ENCODE results near the gene PPARA.
"Not testable (repeated sequence)": the region's sequence is repeated elsewhere in the genome, so short reads cannot be mapped to it uniquely, and the experiment has no call there.

The PPARA gene

DNA sequence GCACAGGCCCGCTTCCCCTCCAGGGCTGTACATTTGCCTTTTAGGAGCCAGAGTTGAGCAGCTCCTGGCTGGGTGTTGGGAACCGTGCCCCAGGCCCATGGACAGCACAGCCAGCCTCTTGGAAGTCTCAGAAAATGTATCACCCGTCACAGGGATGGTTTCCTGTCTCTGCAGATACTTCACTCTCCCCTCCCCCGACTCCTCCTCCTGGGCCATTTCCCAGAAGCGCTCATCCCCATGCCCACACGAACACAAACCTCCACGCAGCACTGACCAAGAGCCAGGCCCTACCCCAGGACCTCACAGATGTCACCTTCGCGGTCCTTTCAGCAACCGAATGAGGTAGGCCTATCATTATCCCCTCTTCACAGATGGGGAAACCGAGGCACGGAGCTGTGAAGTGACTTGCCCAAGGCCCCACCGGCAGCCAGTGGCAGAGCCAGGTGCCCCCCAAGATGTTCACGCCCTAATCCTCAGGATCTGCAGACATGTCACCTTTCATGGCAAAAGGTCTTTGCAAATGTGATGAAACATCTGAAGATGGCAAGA is 13.0 kb upstream of the PPARA start:
- H3K27ac ChIP-seq (ENCODE audit: low read length) = no peak overlapping the region
- H3K36me3 ChIP-seq (ENCODE audit: control insufficient read depth, insufficient read depth, low read length) = no peaks in the 10 kb centered on the region
- H3K27me3 ChIP-seq (ENCODE audit: control insufficient read depth, insufficient read depth, low read length) = no peaks in the 10 kb centered on the region
- H3K4me3 ChIP-seq (ENCODE audit: low read length) = no peak overlapping the region
- no CpG with 5 or more reads among the region's 14 CpGs for WGBS (ENCODE audit: insufficient coverage, insufficient read length)
- no peak for DNase-seq (ENCODE audit: low read depth, low spot score)
- no peaks in the 10 kb centered on the region; the same call in 1 of the 2 replicates for H3K4me1 ChIP-seq (ENCODE audit: control insufficient read depth, insufficient read depth, low read length)
- H3K9me3 ChIP-seq (ENCODE audit: control insufficient read depth, insufficient read depth, low read length) = no peaks in the 10 kb centered on the region

DNA sequence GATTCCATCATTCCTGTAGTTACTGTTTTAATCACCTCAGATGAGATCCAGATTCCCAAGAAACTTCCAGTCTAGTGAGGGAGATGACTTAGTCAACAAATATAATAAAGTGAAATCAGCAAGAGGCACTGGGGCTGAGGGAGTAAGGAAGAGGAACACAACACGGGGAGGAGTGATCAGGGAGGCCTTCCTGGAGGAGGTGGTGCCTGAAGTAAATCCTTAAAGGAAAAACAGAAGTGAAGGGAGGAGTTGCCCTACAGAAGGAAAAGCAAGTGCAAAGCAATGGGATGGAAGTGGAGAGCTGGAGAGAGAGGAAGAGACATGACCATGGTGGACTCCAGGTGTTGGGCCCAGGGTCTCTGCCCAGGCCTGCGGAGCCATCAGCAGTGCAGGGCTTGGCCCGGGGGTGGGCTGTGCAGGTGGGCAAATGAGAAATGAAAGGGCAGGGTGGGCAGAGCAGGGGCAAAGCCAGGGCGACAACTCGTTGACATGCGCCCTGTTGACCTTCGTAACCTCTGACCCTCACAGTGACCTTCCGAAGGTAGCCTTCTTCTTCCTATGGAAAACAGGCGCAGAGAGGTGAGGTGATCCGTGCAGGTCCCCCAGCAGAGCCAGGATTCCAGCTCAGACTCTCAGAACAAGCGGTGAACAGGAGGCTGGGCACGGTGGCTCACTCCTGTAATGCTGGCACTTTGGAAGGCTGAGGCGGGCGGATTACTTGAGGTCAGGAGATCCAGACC is 12.1 kb upstream of the PPARA start:
- H3K4me1 ChIP-seq (ENCODE audit: control insufficient read depth, insufficient read depth, low read length) = no peaks in the 10 kb centered on the region; the same call in 1 of the 2 replicates
- H3K9me3 ChIP-seq (ENCODE audit: control insufficient read depth, insufficient read depth, low read length) = no peaks in the 10 kb centered on the region
- H3K4me3 ChIP-seq (ENCODE audit: low read length) = no peak overlapping the region
- H3K27me3 ChIP-seq (ENCODE audit: control insufficient read depth, insufficient read depth, low read length) = no peaks in the 10 kb centered on the region
- no peaks in the 10 kb centered on the region for H3K36me3 ChIP-seq (ENCODE audit: control insufficient read depth, insufficient read depth, low read length)
- WGBS (ENCODE audit: insufficient coverage, insufficient read length) = no CpG with 5 or more reads among the region's 14 CpGs
- no peak overlapping the region for H3K27ac ChIP-seq (ENCODE audit: low read length)
- DNase-seq (ENCODE audit: low read depth, low spot score) = no peak

DNA sequence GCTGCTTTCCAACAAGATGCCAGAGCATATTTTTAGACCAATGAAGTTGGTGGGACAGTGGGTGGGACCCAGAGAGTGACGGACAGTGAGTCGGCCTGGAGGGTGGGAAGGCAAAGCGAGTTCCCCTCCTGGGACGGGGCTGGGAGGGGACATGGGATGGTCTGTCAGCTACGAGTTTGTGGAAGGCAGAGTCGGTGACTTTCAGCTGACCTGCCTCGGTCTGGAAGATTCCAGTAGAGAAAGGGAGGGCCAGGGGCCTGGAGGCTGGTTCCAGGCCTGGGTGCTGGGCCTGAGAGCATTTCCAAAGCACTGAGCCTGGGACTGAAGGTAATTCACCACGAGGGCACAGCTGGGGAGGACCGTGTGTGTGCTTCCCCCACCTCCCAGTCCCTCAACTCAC is 10.9 kb upstream of the PPARA start:
- not testable (repeated sequence) for H3K4me1 ChIP-seq (ENCODE audit: control insufficient read depth, insufficient read depth, low read length); H3K27ac ChIP-seq (ENCODE audit: low read length); H3K9me3 ChIP-seq (ENCODE audit: control insufficient read depth, insufficient read depth, low read length); H3K36me3 ChIP-seq (ENCODE audit: control insufficient read depth, insufficient read depth, low read length); H3K4me3 ChIP-seq (ENCODE audit: low read length); DNase-seq (ENCODE audit: low read depth, low spot score); H3K27me3 ChIP-seq (ENCODE audit: control insufficient read depth, insufficient read depth, low read length)
- WGBS (ENCODE audit: insufficient coverage, insufficient read length) = no CpG with 5 or more reads among the region's 9 CpGs

DNA sequence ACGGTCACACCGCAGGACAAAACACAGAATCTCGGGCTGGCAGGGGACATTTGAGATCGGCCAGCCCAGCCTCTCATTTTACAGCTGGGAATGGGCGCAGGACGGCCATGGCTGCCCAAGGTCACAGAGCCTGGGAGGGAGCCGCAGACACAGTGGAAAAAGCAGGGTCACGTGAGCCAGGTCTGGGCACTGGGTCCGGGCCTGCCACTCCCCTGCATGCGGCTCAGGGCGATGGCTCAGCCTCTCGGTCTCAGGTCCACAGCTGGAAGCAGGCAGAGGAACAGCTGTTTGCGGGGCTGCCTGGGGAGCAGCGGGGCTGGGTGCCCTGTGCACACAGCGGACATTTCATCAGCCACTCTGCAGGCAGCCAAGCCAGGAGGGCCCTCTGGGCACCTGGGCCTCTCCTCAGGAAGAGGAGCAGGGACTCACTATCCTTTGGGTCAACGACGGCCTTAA is 10.4 kb upstream of the PPARA start:
- Histone ChIP-seq H3K4me1 (ENCODE audit: control insufficient read depth, insufficient read depth, low read length) (no peaks in the 10 kb centered on the region; the same call in 1 of the 2 replicates), H3K27ac (ENCODE audit: low read length) (no peak overlapping the region), H3K36me3 (ENCODE audit: control insufficient read depth, insufficient read depth, low read length) (no peaks in the 10 kb centered on the region), H3K4me3 (ENCODE audit: low read length) (no peak overlapping the region), H3K9me3 (ENCODE audit: control insufficient read depth, insufficient read depth, low read length) (no peaks in the 10 kb centered on the region), H3K27me3 (ENCODE audit: control insufficient read depth, insufficient read depth, low read length) (no peaks in the 10 kb centered on the region)
- WGBS (ENCODE audit: insufficient coverage, insufficient read length) = no CpG with 5 or more reads among the region's 17 CpGs
- no peak for DNase-seq (ENCODE audit: low read depth, low spot score)

DNA sequence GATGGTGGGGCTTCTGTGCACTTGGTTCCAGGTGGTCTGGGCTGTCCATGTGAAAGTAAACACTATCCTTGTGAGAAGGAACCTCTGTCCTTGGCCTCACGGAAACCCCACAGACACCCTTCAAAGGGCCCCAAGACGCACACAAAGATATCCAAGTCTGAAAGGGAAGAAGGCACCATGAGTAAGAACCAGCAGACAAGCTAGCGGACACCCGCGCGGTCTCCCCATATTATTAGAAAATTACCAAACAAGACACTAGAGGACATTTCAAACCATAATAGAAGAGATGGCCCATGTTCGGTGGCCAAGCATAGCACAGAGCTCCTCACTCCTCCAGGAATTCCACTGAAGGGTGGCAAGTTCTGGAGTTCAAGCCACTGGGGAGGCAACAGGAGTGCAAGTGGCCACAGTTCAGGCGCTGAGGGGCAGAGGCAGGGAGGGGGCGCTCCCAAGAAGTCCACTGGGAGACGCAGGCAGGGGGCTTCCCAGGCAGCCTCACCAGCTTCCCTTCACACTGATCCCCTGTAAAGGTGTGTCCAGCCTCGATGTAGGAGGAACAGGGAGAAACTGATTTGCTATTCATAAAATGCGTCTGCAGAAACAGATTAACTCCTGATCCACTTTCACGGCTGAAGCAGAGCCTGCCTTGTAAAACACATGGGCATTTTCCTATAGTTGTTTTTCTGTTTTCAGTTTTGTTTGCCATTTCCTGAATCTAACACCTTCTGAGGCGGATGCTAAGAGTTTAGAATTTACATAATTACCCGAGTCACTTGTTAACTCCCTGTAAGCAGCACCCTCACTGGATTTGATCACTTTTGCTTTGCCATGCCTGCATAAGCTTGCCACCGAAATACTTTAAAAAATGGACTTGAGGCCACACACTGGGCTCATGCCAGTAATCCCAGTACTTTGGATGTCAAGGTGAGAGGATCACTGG is 9.1 kb upstream of the PPARA start:
- Histone ChIP-seq H3K27me3 (ENCODE audit: control insufficient read depth, insufficient read depth, low read length) (no peaks in the 10 kb centered on the region), H3K27ac (ENCODE audit: low read length) (no peak overlapping the region), H3K36me3 (ENCODE audit: control insufficient read depth, insufficient read depth, low read length) (no peaks in the 10 kb centered on the region), H3K4me3 (ENCODE audit: low read length) (no peak overlapping the region), H3K4me1 (ENCODE audit: control insufficient read depth, insufficient read depth, low read length) (no peaks in the 10 kb centered on the region; the same call in 1 of the 2 replicates), H3K9me3 (ENCODE audit: control insufficient read depth, insufficient read depth, low read length) (no peaks in the 10 kb centered on the region)
- no CpG with 5 or more reads among the region's 16 CpGs for WGBS (ENCODE audit: insufficient coverage, insufficient read length)
- no peak for DNase-seq (ENCODE audit: low read depth, low spot score)

DNA sequence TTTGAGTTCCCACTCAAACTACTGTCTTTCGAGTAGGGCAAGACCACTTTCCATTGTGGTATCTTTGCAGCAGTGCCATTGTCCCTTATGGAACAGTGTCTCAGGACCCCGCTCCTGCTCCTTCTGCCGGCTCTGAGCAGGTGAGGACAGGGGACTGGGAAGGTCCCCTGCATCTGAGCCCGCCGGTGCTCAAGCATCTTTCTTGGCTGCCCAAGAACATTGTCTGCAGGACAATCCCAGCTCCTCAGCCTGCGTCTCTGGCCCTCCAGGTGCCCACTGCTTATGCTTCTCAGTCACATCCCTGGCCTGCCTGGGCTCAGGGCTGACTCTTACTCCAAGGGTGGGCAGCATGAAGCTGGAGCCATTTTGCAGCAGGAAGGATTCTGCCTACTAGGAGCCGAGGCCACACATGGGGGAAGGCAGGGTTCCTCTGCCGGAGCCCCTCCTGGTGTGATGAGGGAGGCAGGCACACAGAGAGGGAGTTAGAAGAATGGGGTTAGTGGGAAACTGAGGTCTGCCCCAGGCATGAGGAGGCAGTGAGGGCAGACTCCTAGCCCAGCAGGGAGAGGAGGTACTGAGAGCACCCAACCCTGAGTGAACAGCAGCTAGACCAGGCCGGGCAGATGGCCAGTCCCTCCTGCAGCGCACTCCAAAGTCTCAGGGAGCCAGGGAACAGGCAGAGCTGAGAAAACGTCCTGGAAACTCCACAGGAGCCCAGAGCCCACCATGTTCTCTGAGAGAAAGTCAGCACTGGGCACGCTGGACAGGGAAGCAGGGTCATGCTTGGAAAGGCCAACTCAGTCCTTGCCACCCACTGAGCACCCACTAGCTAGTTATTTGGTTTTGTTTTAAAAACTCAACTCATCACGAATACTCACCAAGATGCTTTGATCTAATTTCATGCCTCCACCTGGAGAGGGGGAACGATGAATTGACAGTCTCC is 7.5 kb upstream of the PPARA start:
- no peaks in the 10 kb centered on the region for H3K27me3 ChIP-seq (ENCODE audit: control insufficient read depth, insufficient read depth, low read length)
- no peaks in the 10 kb centered on the region for H3K4me1 ChIP-seq (ENCODE audit: control insufficient read depth, insufficient read depth, low read length)
- H3K4me3 ChIP-seq (ENCODE audit: low read length) = no peak overlapping the region
- no peaks in the 10 kb centered on the region for H3K9me3 ChIP-seq (ENCODE audit: control insufficient read depth, insufficient read depth, low read length)
- no peaks in the 10 kb centered on the region for H3K36me3 ChIP-seq (ENCODE audit: control insufficient read depth, insufficient read depth, low read length)
- WGBS (ENCODE audit: insufficient coverage, insufficient read length) = no CpG with 5 or more reads among the region's 14 CpGs
- no peak for DNase-seq (ENCODE audit: low read depth, low spot score)
- no peak overlapping the region for H3K27ac ChIP-seq (ENCODE audit: low read length)

DNA sequence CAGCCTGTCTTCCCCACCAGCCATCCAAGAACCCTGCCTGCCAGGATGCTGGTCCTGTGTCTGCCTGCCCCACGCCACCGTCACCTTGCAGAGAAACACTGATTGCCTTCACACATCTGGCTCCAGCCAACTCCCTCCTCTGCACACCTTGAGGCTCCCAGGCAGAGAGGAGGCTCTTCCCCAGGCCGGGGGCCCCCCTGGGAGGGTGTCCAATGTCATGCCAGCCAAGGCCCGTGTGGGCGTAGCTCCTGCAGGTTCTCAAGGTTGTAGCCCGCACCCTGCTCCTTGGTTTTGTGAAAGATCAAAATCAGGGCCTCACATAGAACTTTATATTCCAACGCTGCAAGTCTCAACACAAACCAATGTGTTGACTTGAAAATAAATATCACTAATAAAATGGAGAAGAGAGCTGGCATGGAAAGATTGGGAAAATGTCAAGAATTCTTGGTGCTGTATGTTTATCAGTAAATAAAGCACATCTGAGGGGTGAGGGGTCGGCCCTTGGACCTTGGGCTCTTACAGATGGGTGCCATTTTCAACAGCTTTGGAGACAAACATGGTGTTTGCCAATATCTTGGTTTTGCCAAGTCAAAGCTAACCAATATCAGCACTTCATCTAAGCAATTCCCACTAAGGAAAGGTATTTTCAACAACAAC is 6.7 kb upstream of the PPARA start:
- H3K27me3 ChIP-seq (ENCODE audit: control insufficient read depth, insufficient read depth, low read length) = peaks cover 4% of the 10 kb centered on the region; the same call in 1 of the 2 replicates
- no CpG with 5 or more reads among the region's 8 CpGs for WGBS (ENCODE audit: insufficient coverage, insufficient read length)
- no peak overlapping the region for H3K4me3 ChIP-seq (ENCODE audit: low read length)
- no peaks in the 10 kb centered on the region for H3K4me1 ChIP-seq (ENCODE audit: control insufficient read depth, insufficient read depth, low read length)
- no peak for DNase-seq (ENCODE audit: low read depth, low spot score)
- H3K27ac ChIP-seq (ENCODE audit: low read length) = no peak overlapping the region
- H3K36me3 ChIP-seq (ENCODE audit: control insufficient read depth, insufficient read depth, low read length) = no peaks in the 10 kb centered on the region
- H3K9me3 ChIP-seq (ENCODE audit: control insufficient read depth, insufficient read depth, low read length) = no peaks in the 10 kb centered on the region

DNA sequence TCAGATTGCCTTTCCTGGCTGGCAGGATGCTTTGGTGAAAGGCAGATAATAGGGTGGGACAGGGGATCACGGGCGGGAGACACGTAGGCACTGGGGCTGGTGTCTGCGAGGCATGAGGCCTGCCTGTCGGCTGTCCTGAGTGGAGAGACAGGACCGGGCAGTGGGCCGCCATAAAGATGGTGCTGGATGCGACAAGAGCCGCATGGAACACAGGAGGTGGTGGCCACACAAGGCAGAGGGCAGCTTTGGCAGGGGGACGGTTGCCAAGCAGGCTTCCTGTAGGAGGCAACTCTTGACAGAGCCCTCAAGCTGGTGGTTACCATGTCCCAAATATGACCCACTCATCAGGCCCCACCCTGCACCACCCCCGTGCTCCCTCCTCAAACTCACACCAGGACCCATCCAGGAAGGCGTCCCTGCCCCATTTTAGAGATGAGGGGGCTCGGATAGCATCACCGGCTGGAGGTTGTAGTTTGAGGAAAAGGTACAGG is 4.9 kb upstream of the PPARA start:
- Histone ChIP-seq H3K27ac (ENCODE audit: low read length) (no peak overlapping the region), H3K36me3 (ENCODE audit: control insufficient read depth, insufficient read depth, low read length) (no peaks in the 10 kb centered on the region), H3K27me3 (ENCODE audit: control insufficient read depth, insufficient read depth, low read length) (peaks cover 11% of the 10 kb centered on the region; the same call in 1 of the 2 replicates), H3K9me3 (ENCODE audit: control insufficient read depth, insufficient read depth, low read length) (no peaks in the 10 kb centered on the region), H3K4me3 (ENCODE audit: low read length) (no peak overlapping the region), H3K4me1 (ENCODE audit: control insufficient read depth, insufficient read depth, low read length) (peaks cover 1% of the 10 kb centered on the region)
- no CpG with 5 or more reads among the region's 14 CpGs for WGBS (ENCODE audit: insufficient coverage, insufficient read length)
- DNase-seq (ENCODE audit: low read depth, low spot score) = no peak

DNA sequence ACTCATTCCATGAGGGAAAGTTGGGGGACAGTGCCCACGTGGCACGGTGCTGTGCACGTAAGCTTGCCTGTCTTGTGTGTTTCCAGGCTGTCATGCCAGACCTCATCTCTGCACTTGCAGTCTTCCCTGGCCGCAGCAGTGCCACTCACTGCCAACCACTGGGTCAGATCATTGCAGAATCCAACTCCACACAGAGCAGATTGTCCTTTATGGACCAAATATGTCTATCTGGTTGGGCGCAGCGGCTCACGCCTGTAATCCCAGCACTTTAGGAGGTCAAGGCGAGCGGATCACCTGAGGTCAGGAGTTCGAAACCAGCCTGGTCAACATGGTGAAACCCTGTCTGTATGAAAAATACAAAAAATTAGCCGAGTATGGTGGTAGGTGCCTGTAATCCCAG is 4.4 kb upstream of the PPARA start:
- no CpG with 5 or more reads among the region's 11 CpGs for WGBS (ENCODE audit: insufficient coverage, insufficient read length)
- H3K4me3 ChIP-seq (ENCODE audit: low read length) = no peak overlapping the region
- no peaks in the 10 kb centered on the region for H3K36me3 ChIP-seq (ENCODE audit: control insufficient read depth, insufficient read depth, low read length)
- H3K27me3 ChIP-seq (ENCODE audit: control insufficient read depth, insufficient read depth, low read length) = peaks cover 12% of the 10 kb centered on the region; the same call in 1 of the 2 replicates
- no peak overlapping the region for H3K27ac ChIP-seq (ENCODE audit: low read length)
- H3K4me1 ChIP-seq (ENCODE audit: control insufficient read depth, insufficient read depth, low read length) = peaks cover 1% of the 10 kb centered on the region
- H3K9me3 ChIP-seq (ENCODE audit: control insufficient read depth, insufficient read depth, low read length) = no peaks in the 10 kb centered on the region
- DNase-seq (ENCODE audit: low read depth, low spot score) = no peak
